HEK293 (cell line): Measurements from ENCODE around the gene HINT3.
A peak's percentile ranks its signal among the peaks of the same experiment; 100 is the strongest.

Source experiments
- BCL11A ChIP-seq: fragments of 450-650 bp; formaldehyde crosslinking; IDR thresholded peaks from 2 replicates; pipeline ENCODE4 v1.5.1; 2016; ENCODE audit warnings: low read depth, missing biosample characterization, missing genetic modification characterization
- GFI1B ChIP-seq: fragments of 450-650 bp; formaldehyde crosslinking; IDR thresholded peaks from 2 replicates; pipeline ENCODE4 v1.5.1; 2016; ENCODE audit warnings: missing biosample characterization, missing genetic modification characterization
- KLF10 ChIP-seq: fragments of 450-650 bp; IDR thresholded peaks from 2 replicates; pipeline ENCODE4 v1.5.1; 2018; ENCODE audit warnings: missing biosample characterization, mild to moderate bottlenecking, missing genetic modification characterization
- KLF8 ChIP-seq: fragments of 450-650 bp; formaldehyde crosslinking; IDR thresholded peaks from 2 replicates; pipeline ENCODE4 v1.5.1; 2016; ENCODE audit warnings: missing biosample characterization, missing genetic modification characterization
- SP3 ChIP-seq: fragments of 450-650 bp; formaldehyde crosslinking; IDR thresholded peaks from 2 replicates; pipeline ENCODE4 v1.5.1; 2016; ENCODE audit warnings: missing biosample characterization, missing genetic modification characterization
- TCF7L2 ChIP-seq: IDR thresholded peaks from 2 replicates; pipeline ENCODE4 v1.6.1; 2011; ENCODE audit warnings: low read depth, mild to moderate bottlenecking, inconsistent platforms, low read length, moderate library complexity, borderline replicate concordance
- ZEB2 ChIP-seq: fragments of 450-650 bp; formaldehyde crosslinking; IDR thresholded peaks from 2 replicates; pipeline ENCODE4 v1.5.1; 2016; ENCODE audit warnings: missing biosample characterization, missing genetic modification characterization
- ZIC2 ChIP-seq: fragments of 450-650 bp; formaldehyde crosslinking; IDR thresholded peaks from 2 replicates; pipeline ENCODE4 v1.5.1; 2016; ENCODE audit warnings: missing biosample characterization, missing genetic modification characterization
- ZNF10 ChIP-seq: fragments of 450-650 bp; formaldehyde crosslinking; IDR thresholded peaks from 2 replicates; pipeline ENCODE4 v1.5.1; 2017; ENCODE audit warnings: missing biosample characterization, missing genetic modification characterization
- ZNF133 ChIP-seq: fragments of 450-650 bp; formaldehyde crosslinking; IDR thresholded peaks from 2 replicates; pipeline ENCODE4 v1.5.1; 2016; ENCODE audit warnings: missing biosample characterization, missing genetic modification characterization
- ZNF16 ChIP-seq: fragments of 450-650 bp; formaldehyde crosslinking; IDR thresholded peaks from 2 replicates; pipeline ENCODE4 v1.5.1; 2016; ENCODE audit warnings: low read depth, missing biosample characterization, missing genetic modification characterization
- ZNF174 ChIP-seq: fragments of 450-650 bp; formaldehyde crosslinking; IDR thresholded peaks from 2 replicates; pipeline ENCODE4 v1.5.0; 2017; ENCODE audit warnings: missing biosample characterization, mild to moderate bottlenecking, missing genetic modification characterization
- ZNF175 ChIP-seq: fragments of 450-650 bp; formaldehyde crosslinking; IDR thresholded peaks from 2 replicates; pipeline ENCODE4 v1.5.1; 2016; ENCODE audit warnings: missing biosample characterization, missing genetic modification characterization
- ZNF184 ChIP-seq: fragments of 450-650 bp; IDR thresholded peaks from 2 replicates; pipeline ENCODE4 v1.5.1; 2018; ENCODE audit warnings: missing biosample characterization, mild to moderate bottlenecking, missing genetic modification characterization
- ZNF221 ChIP-seq: fragments of 450-650 bp; formaldehyde crosslinking; IDR thresholded peaks from 2 replicates; pipeline ENCODE4 v1.5.1; 2017; ENCODE audit warnings: missing biosample characterization, missing genetic modification characterization, borderline replicate concordance
- ZNF223 ChIP-seq: fragments of 450-650 bp; formaldehyde crosslinking; IDR thresholded peaks from 2 replicates; pipeline ENCODE4 v1.5.1; 2016; ENCODE audit warnings: missing biosample characterization, missing genetic modification characterization
- ZNF266 ChIP-seq: fragments of 450-650 bp; formaldehyde crosslinking; IDR thresholded peaks from 2 replicates; pipeline ENCODE4 v1.5.1; 2016; ENCODE audit warnings: missing biosample characterization, missing genetic modification characterization, low read depth
- ZNF366 ChIP-seq: fragments of 450-650 bp; formaldehyde crosslinking; conservative IDR thresholded peaks from 2 replicates; pipeline ENCODE4 v1.5.1; 2016; ENCODE audit warnings: missing biosample characterization, missing genetic modification characterization
- ZNF423 ChIP-seq: fragments of 450-650 bp; formaldehyde crosslinking; IDR thresholded peaks from 2 replicates; pipeline ENCODE4 v1.5.1; 2016; ENCODE audit warnings: missing biosample characterization, missing genetic modification characterization
- ZNF558 ChIP-seq: fragments of 450-650 bp; formaldehyde crosslinking; IDR thresholded peaks from 2 replicates; pipeline ENCODE4 v1.5.1; 2016; ENCODE audit warnings: missing biosample characterization, missing genetic modification characterization
- ZNF585B ChIP-seq: fragments of 450-650 bp; formaldehyde crosslinking; IDR thresholded peaks from 2 replicates; pipeline ENCODE4 v1.5.1; 2016; ENCODE audit warnings: missing biosample characterization, missing genetic modification characterization
- ZNF629 ChIP-seq: fragments of 450-650 bp; formaldehyde crosslinking; IDR thresholded peaks from 2 replicates; pipeline ENCODE4 v1.5.1; 2017; ENCODE audit warnings: missing biosample characterization, missing genetic modification characterization
- ZNF791 ChIP-seq: fragments of 450-650 bp; formaldehyde crosslinking; IDR thresholded peaks from 2 replicates; pipeline ENCODE4 v1.5.1; 2016; ENCODE audit warnings: missing biosample characterization, missing genetic modification characterization
- ZSCAN16 ChIP-seq: fragments of 450-650 bp; formaldehyde crosslinking; IDR thresholded peaks from 2 replicates; pipeline ENCODE4 v1.5.1; 2016; ENCODE audit warnings: missing biosample characterization, missing genetic modification characterization
- ZSCAN23 ChIP-seq: fragments of 450-650 bp; formaldehyde crosslinking; IDR thresholded peaks from 2 replicates; pipeline ENCODE4 v1.5.1; 2016; ENCODE audit warnings: missing biosample characterization, missing genetic modification characterization
- ZXDB ChIP-seq: fragments of 450-650 bp; formaldehyde crosslinking; IDR thresholded peaks from 2 replicates; pipeline ENCODE4 v1.5.1; 2016; ENCODE audit warnings: missing biosample characterization, missing genetic modification characterization
- TF ChIP-seq, protein P1 (sequence below): fragments of 450-650 bp; formaldehyde crosslinking; IDR thresholded peaks from 2 replicates; pipeline ENCODE4 v1.5.1; 2016; ENCODE audit warnings: missing biosample characterization, missing genetic modification characterization
- TF ChIP-seq, protein P2 (sequence below): fragments of 450-650 bp; formaldehyde crosslinking; IDR thresholded peaks from 2 replicates; pipeline ENCODE4 v1.5.1; 2016; ENCODE audit warnings: missing biosample characterization, missing genetic modification characterization
- TF ChIP-seq, protein P3 (sequence below): fragments of 450-650 bp; formaldehyde crosslinking; IDR thresholded peaks from 2 replicates; pipeline ENCODE4 v1.5.1; 2016; ENCODE audit warnings: missing biosample characterization, missing genetic modification characterization
- TF ChIP-seq, protein P4 (sequence below): fragments of 450-650 bp; formaldehyde crosslinking; IDR thresholded peaks from 2 replicates; pipeline ENCODE4 v1.5.1; 2016; ENCODE audit warnings: missing biosample characterization, missing genetic modification characterization
- TF ChIP-seq, protein P5 (sequence below): fragments of 450-650 bp; formaldehyde crosslinking; IDR thresholded peaks from 2 replicates; pipeline ENCODE4 v1.5.1; 2016; ENCODE audit warnings: missing biosample characterization, missing genetic modification characterization

Gene HINT3

DNA sequence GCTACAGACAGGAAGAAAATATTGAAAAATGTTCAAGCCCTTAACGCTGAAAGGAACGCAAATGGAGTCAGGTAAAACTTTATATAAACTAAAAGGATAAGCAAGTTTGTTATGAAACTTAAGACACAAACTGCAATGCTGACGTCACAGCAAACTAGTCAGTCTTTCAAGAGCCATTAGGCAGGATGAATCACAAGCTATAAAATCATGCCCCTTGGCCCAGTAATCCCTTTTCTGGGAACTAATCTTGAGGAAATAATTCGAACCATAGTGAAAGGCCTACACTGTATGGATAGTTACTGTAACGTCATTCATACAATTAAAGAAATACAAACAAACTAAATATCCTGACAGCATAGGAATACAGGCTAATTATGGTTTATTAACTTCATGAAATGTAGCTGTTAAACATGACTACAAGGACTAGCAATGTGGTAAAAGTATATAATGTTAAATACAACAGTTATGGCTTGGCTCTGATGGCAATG, 42.7 kb upstream of the HINT3 start (continued):
- TF ChIP-seq ZNF16 (tag by site-specific recombination) (no peak), ZSCAN23 (tag by site-specific recombination) (peak; percentile 82; the same call in 1 of the 2 replicates), ZNF266 (tag by site-specific recombination) (no peak), ZNF133 (tag by site-specific recombination) (no peak), ZNF629 (tag by site-specific recombination) (peak; percentile 99), SP3 (tag by site-specific recombination) (0 out of 2 replicates have a peak, but pooled peaks have one; percentile 26), TCF7L2 (0 out of 2 replicates have a peak, but pooled peaks have one; percentile 14), ZNF223 (tag by site-specific recombination) (no peak), ZNF366 (peak; percentile 98), ZXDB (tag by site-specific recombination) (peak; percentile 90), ZNF184 (tag by site-specific recombination) (peak; percentile 91), BCL11A (tag by site-specific recombination) (peak; percentile 89; the same call in 1 of the 2 replicates), ZEB2 (tag by site-specific recombination) (peak; percentile 99), ZIC2 (no peak), ZNF174 (tag by site-specific recombination) (no peak), ZNF791 (no peak), ZNF10 (tag by site-specific recombination) (peak; percentile 52; the same call in 1 of the 2 replicates), ZNF558 (tag by site-specific recombination) (peak; percentile 83), KLF8 (tag by site-specific recombination) (peak; percentile 50; the same call in 1 of the 2 replicates), GFI1B (tag by site-specific recombination) (peak; percentile 58; the same call in 1 of the 2 replicates), ZNF423 (tag by site-specific recombination) (no peak), ZNF585B (tag by site-specific recombination) (no peak), ZNF175 (tag by site-specific recombination) (no peak), KLF10 (tag by site-specific recombination) (peak; percentile 73), ZNF221 (tag by site-specific recombination) (no peak), ZSCAN16 (tag by site-specific recombination) (no peak)
- TF ChIP-seq, protein P1, sequence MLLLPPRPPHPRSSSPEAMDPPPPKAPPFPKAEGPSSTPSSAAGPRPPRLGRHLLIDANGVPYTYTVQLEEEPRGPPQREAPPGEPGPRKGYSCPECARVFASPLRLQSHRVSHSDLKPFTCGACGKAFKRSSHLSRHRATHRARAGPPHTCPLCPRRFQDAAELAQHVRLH (tag by site-specific recombination), result peak; percentile 45; the same call in 1 of the 2 replicates
- TF ChIP-seq, protein P2, sequence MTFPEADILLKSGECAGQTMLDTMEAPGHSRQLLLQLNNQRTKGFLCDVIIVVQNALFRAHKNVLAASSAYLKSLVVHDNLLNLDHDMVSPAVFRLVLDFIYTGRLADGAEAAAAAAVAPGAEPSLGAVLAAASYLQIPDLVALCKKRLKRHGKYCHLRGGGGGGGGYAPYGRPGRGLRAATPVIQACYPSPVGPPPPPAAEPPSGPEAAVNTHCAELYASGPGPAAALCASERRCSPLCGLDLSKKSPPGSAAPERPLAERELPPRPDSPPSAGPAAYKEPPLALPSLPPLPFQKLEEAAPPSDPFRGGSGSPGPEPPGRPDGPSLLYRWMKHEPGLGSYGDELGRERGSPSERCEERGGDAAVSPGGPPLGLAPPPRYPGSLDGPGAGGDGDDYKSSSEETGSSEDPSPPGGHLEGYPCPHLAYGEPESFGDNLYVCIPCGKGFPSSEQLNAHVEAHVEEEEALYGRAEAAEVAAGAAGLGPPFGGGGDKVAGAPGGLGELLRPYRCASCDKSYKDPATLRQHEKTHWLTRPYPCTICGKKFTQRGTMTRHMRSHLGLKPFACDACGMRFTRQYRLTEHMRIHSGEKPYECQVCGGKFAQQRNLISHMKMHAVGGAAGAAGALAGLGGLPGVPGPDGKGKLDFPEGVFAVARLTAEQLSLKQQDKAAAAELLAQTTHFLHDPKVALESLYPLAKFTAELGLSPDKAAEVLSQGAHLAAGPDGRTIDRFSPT (tag by site-specific recombination), result peak; percentile 99
- TF ChIP-seq, protein P3, sequence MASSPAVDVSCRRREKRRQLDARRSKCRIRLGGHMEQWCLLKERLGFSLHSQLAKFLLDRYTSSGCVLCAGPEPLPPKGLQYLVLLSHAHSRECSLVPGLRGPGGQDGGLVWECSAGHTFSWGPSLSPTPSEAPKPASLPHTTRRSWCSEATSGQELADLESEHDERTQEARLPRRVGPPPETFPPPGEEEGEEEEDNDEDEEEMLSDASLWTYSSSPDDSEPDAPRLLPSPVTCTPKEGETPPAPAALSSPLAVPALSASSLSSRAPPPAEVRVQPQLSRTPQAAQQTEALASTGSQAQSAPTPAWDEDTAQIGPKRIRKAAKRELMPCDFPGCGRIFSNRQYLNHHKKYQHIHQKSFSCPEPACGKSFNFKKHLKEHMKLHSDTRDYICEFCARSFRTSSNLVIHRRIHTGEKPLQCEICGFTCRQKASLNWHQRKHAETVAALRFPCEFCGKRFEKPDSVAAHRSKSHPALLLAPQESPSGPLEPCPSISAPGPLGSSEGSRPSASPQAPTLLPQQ, result peak; percentile 77
- TF ChIP-seq, protein P4, sequence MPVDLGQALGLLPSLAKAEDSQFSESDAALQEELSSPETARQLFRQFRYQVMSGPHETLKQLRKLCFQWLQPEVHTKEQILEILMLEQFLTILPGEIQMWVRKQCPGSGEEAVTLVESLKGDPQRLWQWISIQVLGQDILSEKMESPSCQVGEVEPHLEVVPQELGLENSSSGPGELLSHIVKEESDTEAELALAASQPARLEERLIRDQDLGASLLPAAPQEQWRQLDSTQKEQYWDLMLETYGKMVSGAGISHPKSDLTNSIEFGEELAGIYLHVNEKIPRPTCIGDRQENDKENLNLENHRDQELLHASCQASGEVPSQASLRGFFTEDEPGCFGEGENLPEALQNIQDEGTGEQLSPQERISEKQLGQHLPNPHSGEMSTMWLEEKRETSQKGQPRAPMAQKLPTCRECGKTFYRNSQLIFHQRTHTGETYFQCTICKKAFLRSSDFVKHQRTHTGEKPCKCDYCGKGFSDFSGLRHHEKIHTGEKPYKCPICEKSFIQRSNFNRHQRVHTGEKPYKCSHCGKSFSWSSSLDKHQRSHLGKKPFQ (tag by site-specific recombination), result no peak
- TF ChIP-seq, protein P5, sequence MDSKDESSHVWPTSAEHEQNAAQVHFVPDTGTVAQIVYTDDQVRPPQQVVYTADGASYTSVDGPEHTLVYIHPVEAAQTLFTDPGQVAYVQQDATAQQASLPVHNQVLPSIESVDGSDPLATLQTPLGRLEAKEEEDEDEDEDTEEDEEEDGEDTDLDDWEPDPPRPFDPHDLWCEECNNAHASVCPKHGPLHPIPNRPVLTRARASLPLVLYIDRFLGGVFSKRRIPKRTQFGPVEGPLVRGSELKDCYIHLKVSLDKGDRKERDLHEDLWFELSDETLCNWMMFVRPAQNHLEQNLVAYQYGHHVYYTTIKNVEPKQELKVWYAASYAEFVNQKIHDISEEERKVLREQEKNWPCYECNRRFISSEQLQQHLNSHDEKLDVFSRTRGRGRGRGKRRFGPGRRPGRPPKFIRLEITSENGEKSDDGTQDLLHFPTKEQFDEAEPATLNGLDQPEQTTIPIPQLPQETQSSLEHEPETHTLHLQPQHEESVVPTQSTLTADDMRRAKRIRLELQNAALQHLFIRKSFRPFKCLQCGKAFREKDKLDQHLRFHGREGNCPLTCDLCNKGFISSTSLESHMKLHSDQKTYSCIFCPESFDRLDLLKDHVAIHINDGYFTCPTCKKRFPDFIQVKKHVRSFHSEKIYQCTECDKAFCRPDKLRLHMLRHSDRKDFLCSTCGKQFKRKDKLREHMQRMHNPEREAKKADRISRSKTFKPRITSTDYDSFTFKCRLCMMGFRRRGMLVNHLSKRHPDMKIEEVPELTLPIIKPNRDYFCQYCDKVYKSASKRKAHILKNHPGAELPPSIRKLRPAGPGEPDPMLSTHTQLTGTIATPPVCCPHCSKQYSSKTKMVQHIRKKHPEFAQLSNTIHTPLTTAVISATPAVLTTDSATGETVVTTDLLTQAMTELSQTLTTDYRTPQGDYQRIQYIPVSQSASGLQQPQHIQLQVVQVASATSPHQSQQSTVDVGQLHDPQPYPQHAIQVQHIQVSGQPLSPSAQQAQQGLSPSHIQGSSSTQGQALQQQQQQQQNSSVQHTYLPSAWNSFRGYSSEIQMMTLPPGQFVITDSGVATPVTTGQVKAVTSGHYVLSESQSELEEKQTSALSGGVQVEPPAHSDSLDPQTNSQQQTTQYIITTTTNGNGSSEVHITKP (tag by site-specific recombination), result peak; percentile 52
